Measurements from ENCODE around the gene ZG16. TPM values are rescaled to one million over a fixed set of nuclear protein-coding genes. Genes with fewer than 3 reads are reported as not detected.
A peak's percentile ranks its signal among the peaks of the same experiment; 100 is the strongest.

Gene ZG16
- polyA plus RNA-seq, 1 donor from 2014 or later = not detected

DNA sequence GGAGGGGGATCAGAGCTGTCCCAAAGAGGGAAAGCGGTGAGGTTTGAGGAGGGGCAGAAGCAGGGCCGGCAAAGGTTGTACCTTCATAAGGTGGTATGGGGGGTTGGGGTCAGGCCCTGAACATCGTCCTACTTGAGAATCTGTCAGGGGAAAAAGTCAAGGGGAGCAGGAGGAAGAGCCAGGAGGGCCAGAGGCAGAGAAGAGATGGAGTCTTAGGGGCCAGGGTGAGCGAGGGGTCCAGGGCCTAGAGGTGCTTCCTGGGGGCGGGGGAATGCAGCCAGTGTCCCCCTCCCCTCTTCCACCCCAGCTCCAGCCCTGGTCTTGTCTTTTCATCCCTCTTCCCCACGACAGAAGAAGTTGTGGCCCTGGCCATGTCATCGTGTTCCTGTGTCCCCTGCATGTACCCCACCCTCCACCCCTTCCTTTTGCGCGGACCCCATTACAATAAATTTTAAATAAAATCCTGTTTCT, 32.7 kb downstream of the ZG16 start:
- peak overlapping the region; percentile 87 for H3K4me2 ChIP-seq (ENCODE audit: low read length)
- H3K9me2 ChIP-seq (ENCODE audit: insufficient read depth, low read length) = no peaks in the 10 kb centered on the region
- H4K20me1 ChIP-seq (ENCODE audit: insufficient read depth) = peaks cover 3% of the 10 kb centered on the region
- H3F3A ChIP-seq (ENCODE audit: insufficient read depth, low read length, poor library complexity, severe bottlenecking) = no peaks in the 10 kb centered on the region
- no peaks in the 10 kb centered on the region for H3K27me3 ChIP-seq (ENCODE audit: insufficient read depth, low read depth, low read length)
- H2AFZ ChIP-seq (ENCODE audit: low read depth, low read length) = no peak overlapping the region
- no peaks in the 10 kb centered on the region for H3K9me3 ChIP-seq (ENCODE audit: low read length)
- peaks cover 54% of the 10 kb centered on the region for H3K79me2 ChIP-seq (replicated peaks; ENCODE audit: insufficient read depth, low read length)
- H3K4me3 ChIP-seq (ENCODE audit: low read length) = peak overlapping the region; percentile 100
- peak overlapping the region; percentile 99 for H3K9ac ChIP-seq (ENCODE audit: low read length)
- no peaks in the 10 kb centered on the region for H3K36me3 ChIP-seq (ENCODE audit: insufficient read depth, low read length)
- TF ChIP-seq, protein P1, sequence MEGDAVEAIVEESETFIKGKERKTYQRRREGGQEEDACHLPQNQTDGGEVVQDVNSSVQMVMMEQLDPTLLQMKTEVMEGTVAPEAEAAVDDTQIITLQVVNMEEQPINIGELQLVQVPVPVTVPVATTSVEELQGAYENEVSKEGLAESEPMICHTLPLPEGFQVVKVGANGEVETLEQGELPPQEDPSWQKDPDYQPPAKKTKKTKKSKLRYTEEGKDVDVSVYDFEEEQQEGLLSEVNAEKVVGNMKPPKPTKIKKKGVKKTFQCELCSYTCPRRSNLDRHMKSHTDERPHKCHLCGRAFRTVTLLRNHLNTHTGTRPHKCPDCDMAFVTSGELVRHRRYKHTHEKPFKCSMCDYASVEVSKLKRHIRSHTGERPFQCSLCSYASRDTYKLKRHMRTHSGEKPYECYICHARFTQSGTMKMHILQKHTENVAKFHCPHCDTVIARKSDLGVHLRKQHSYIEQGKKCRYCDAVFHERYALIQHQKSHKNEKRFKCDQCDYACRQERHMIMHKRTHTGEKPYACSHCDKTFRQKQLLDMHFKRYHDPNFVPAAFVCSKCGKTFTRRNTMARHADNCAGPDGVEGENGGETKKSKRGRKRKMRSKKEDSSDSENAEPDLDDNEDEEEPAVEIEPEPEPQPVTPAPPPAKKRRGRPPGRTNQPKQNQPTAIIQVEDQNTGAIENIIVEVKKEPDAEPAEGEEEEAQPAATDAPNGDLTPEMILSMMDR (IDR thresholded peaks at IDR 0.05; ENCODE audit: poor library complexity, severe bottlenecking) = no peak
- TF ChIP-seq RAD21 (conservative IDR thresholded peaks at IDR 0.05) = no peak
- TF ChIP-seq MXI1 (conservative IDR thresholded peaks at IDR 0.05; ENCODE audit: poor library complexity, severe bottlenecking) = no peak
- no peak for TF ChIP-seq EZH2 (IDR thresholded peaks at IDR 0.05; ENCODE audit: borderline replicate concordance, insufficient read depth, low read length, poor library complexity, severe bottlenecking)
- no peak for TF ChIP-seq SMC3 (conservative IDR thresholded peaks at IDR 0.05; ENCODE audit: poor library complexity)
- TF ChIP-seq TAF1 (IDR thresholded peaks at IDR 0.05; ENCODE audit: low read depth) = no peak
- TF ChIP-seq POLR2AphosphoS5 (IDR thresholded peaks at IDR 0.05) = no peak
- TF ChIP-seq, protein P2, sequence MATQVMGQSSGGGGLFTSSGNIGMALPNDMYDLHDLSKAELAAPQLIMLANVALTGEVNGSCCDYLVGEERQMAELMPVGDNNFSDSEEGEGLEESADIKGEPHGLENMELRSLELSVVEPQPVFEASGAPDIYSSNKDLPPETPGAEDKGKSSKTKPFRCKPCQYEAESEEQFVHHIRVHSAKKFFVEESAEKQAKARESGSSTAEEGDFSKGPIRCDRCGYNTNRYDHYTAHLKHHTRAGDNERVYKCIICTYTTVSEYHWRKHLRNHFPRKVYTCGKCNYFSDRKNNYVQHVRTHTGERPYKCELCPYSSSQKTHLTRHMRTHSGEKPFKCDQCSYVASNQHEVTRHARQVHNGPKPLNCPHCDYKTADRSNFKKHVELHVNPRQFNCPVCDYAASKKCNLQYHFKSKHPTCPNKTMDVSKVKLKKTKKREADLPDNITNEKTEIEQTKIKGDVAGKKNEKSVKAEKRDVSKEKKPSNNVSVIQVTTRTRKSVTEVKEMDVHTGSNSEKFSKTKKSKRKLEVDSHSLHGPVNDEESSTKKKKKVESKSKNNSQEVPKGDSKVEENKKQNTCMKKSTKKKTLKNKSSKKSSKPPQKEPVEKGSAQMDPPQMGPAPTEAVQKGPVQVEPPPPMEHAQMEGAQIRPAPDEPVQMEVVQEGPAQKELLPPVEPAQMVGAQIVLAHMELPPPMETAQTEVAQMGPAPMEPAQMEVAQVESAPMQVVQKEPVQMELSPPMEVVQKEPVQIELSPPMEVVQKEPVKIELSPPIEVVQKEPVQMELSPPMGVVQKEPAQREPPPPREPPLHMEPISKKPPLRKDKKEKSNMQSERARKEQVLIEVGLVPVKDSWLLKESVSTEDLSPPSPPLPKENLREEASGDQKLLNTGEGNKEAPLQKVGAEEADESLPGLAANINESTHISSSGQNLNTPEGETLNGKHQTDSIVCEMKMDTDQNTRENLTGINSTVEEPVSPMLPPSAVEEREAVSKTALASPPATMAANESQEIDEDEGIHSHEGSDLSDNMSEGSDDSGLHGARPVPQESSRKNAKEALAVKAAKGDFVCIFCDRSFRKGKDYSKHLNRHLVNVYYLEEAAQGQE (IDR thresholded peaks at IDR 0.05; ENCODE audit: borderline replicate concordance) = no peak
- TF ChIP-seq EP300 (conservative IDR thresholded peaks at IDR 0.05; ENCODE audit: poor library complexity, severe bottlenecking) = no peak
- H3K27ac ChIP-seq (ENCODE audit: low read length) = peak overlapping the region; percentile 98

DNA sequence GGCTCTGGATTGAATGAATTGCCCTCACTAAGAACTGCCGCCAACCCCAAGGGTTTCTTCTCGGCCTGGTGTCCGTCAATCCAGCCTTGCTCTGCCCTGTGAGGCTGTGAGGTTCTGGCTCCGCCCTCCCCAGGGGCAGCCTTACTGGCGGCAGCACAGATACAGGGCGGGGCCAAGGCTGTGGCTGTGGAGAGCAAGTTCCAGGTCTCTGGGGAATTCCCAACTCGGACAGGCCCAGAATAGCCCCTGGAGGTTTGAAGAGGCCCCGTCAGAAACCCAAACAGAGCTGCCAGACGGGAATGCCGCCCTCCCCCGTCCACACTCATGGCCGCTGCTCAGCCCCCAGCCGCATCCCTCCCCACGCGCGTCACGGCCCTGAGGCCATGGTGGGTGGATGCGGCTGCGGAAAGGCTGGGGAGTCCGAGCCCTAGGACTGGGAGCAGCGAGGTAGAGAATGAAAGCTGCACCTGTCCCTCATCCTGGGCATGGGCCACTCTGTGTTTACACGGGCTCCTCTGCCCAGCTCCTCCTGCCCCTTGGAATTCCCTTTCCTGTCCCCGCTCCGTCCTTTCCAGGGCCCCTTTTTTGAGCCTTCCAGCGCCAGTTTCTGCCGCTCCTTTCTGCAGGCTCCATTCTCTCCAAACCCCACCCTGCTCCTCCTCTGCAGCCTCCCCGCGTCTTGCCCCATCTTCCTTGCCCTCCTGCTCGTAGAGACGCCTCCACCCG, 33.3 kb downstream of the ZG16 start:
- H2AFZ ChIP-seq (ENCODE audit: low read depth, low read length) = peak overlapping the region; percentile 14

More for the DNA sequence above, 33.3 kb downstream of the ZG16 start:
- peak overlapping the region; percentile 87 for H3K4me2 ChIP-seq (ENCODE audit: low read length)
- H3F3A ChIP-seq (ENCODE audit: insufficient read depth, low read length, poor library complexity, severe bottlenecking) = no peaks in the 10 kb centered on the region
- no peaks in the 10 kb centered on the region for H3K27me3 ChIP-seq (ENCODE audit: insufficient read depth, low read depth, low read length)
- TF ChIP-seq RAD21 (conservative IDR thresholded peaks at IDR 0.05) (no peak), TAF1 (IDR thresholded peaks at IDR 0.05; ENCODE audit: low read depth) (no peak), SMC3 (conservative IDR thresholded peaks at IDR 0.05; ENCODE audit: poor library complexity) (peak; percentile 7), EZH2 (IDR thresholded peaks at IDR 0.05; ENCODE audit: borderline replicate concordance, insufficient read depth, low read length, poor library complexity, severe bottlenecking) (no peak), POLR2AphosphoS5 (IDR thresholded peaks at IDR 0.05) (peak; percentile 50), EP300 (conservative IDR thresholded peaks at IDR 0.05; ENCODE audit: poor library complexity, severe bottlenecking) (peak; percentile 18), MXI1 (conservative IDR thresholded peaks at IDR 0.05; ENCODE audit: poor library complexity, severe bottlenecking) (peak; percentile 24)
- TF ChIP-seq, protein P1 (IDR thresholded peaks at IDR 0.05; ENCODE audit: poor library complexity, severe bottlenecking) = no peak
- TF ChIP-seq, protein P2 (IDR thresholded peaks at IDR 0.05; ENCODE audit: borderline replicate concordance) = peak; percentile 28
- H3K27ac ChIP-seq (ENCODE audit: low read length) = peak overlapping the region; percentile 98
- peak overlapping the region; percentile 100 for H3K4me3 ChIP-seq (ENCODE audit: low read length)
- H3K9me3 ChIP-seq (ENCODE audit: low read length) = no peaks in the 10 kb centered on the region
- peaks cover 54% of the 10 kb centered on the region for H3K79me2 ChIP-seq (replicated peaks; ENCODE audit: insufficient read depth, low read length)
- peaks cover 3% of the 10 kb centered on the region for H4K20me1 ChIP-seq (ENCODE audit: insufficient read depth)
- no peaks in the 10 kb centered on the region for H3K9me2 ChIP-seq (ENCODE audit: insufficient read depth, low read length)
- peak overlapping the region; percentile 99 for H3K9ac ChIP-seq (ENCODE audit: low read length)
- H3K36me3 ChIP-seq (ENCODE audit: insufficient read depth, low read length) = no peaks in the 10 kb centered on the region
